AG08396 (cell line): Measurements from ENCODE around the gene RSPH3.
"Not testable (repeated sequence)": the region's sequence is repeated elsewhere in the genome, so short reads cannot be mapped to it uniquely, and the experiment has no call there.

ENCODE experiments used
- DNase-seq: peaks from one replicate; pipeline ENCODE4 v3.0.0; 2012; ENCODE audit warnings: low spot score, mixed read lengths

RSPH3 gene

GRCh38 chr6:158999666-159000403, at the start of gene RSPH3:
RSPH3 (minus strand) TSS chr6:159000202; CDS start chr6:158999550, 652 bp downstream.
- peak; percentile 95 for DNase-seq

GRCh38 chr6:159047891-159048685, 48.1 kb upstream of the RSPH3 start:
- DNase-seq: no peak

GRCh38 chr6:159045801-159046200, 45.8 kb upstream of the RSPH3 start:
- DNase-seq: no peak

GRCh38 chr6:159044899-159045727, 45.1 kb upstream of the RSPH3 start, which contains the start of gene TAGAP:
TAGAP (minus strand) TSS chr6:159044991; CDS start chr6:159044146, 845 bp downstream.
- DNase-seq: no peak

GRCh38 chr6:159043947-159044346, 43.9 kb upstream of the RSPH3 start:
- no peak for DNase-seq

- no peak for DNase-seq
Observed at GRCh38 chr6:159043251-159043650, 43.2 kb upstream of the RSPH3 start.

- DNase-seq: no peak
Observed at GRCh38 chr6:159042826-159043181, 42.8 kb upstream of the RSPH3 start.

- peak; percentile 68 for DNase-seq
Observed at GRCh38 chr6:159042003-159042825, 42.2 kb upstream of the RSPH3 start.

- DNase-seq: no peak
Observed at GRCh38 chr6:159041181-159041580, 41.2 kb upstream of the RSPH3 start.

- DNase-seq: no peak
Observed at GRCh38 chr6:159039885-159040258, 39.9 kb upstream of the RSPH3 start.

- no peak for DNase-seq
Observed at GRCh38 chr6:159038914-159039884, 39.2 kb upstream of the RSPH3 start.

GRCh38 chr6:159038318-159038717, 38.3 kb upstream of the RSPH3 start:
- DNase-seq: not testable (repeated sequence)

GRCh38 chr6:159037756-159038290, 37.8 kb upstream of the RSPH3 start:
- DNase-seq: no peak

GRCh38 chr6:159036673-159037072, 36.7 kb upstream of the RSPH3 start:
- no peak for DNase-seq

- DNase-seq: no peak
Observed at GRCh38 chr6:159035891-159036290, 35.9 kb upstream of the RSPH3 start.

GRCh38 chr6:159033160-159034049, 33.4 kb upstream of the RSPH3 start:
- no peak for DNase-seq

GRCh38 chr6:159031846-159032245, 31.8 kb upstream of the RSPH3 start:
- no peak for DNase-seq

- no peak for DNase-seq
Observed at GRCh38 chr6:159030168-159030567, 30.2 kb upstream of the RSPH3 start.

GRCh38 chr6:159025224-159025623, 25.2 kb upstream of the RSPH3 start:
- DNase-seq: not testable (repeated sequence)
